ENCODE data around the gene CUL3. TPM values are rescaled to one million over a fixed set of nuclear protein-coding genes. Genes with fewer than 3 reads are reported as not detected.

Gene CUL3
- polyA plus RNA-seq, 6 donors from 2014 or later, result 29.4 to 65.2 (median 40.3) TPM

DNA sequence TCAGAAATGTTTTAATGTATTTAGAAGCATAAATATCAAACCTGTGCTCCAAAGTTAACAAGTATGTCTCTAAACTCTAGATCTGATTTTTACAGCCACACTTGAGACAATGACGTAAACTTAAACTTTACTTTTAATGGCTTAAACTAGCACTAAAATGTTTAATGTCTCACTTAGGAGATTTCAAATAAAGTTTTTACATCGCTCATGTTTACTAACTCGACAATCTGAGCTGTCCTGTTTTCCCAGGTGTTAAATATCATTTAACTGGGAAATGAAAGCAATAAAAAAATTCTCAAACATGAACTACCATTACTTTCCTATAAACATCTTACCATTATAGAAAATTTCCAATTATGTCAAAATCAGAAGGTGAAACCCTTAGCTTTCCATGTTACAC is 113.0 kb downstream of the CUL3 start:
- no peaks in the 10 kb centered on the region for H3K27me3 Mint-ChIP-seq
- ATAC-seq (ENCODE audit: low read depth in 2 of 2) (no peak), DNase-seq (no peak)
- no peaks in the 10 kb centered on the region for H3K9me3 Mint-ChIP-seq
- H3K36me3 Mint-ChIP-seq, result peaks cover 17 to 22% of the 10 kb centered on the region in 2 donors
- no peak overlapping the region for H3K4me3 Mint-ChIP-seq
- no peaks in the 10 kb centered on the region for H3K4me1 Mint-ChIP-seq
- no peak overlapping the region for H3K27ac Mint-ChIP-seq

DNA sequence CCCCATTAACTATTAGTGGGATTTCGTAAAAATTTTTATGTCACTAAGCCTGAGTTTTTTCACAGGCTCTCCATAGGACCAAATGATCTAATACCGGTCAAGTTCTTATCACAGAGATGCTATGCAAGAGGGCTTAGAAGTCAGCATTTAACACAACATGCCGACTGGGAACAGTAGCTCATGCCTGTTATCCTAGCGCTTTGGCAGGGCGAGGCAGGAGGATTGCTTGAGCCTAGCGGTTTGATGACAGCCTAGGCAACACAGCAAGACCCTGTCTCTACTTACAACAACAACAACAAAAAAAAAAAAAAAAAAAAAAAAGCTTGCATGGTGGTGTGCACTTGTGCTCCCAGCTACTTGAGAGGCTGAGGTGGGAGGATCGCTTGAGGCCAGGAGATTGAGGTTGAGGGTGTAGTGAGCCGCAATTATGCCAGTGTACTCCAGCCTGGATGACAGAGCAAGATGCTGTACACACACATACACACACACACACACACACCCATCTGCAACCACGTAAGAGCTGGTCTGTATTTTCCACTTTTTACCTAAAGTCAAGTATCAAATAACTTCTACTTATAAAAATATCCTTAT is 115.7 kb downstream of the CUL3 start:
- H3K27ac Mint-ChIP-seq, result peak overlapping the region in 2 of 6 donors; percentile 22 to 51
- no peaks in the 10 kb centered on the region for H3K4me1 Mint-ChIP-seq
- no peak for DNase-seq
- H3K4me3 Mint-ChIP-seq, result no peak overlapping the region
- peaks cover 0 to 5% of the 10 kb centered on the region in 2 donors for H3K36me3 Mint-ChIP-seq
- no peaks in the 10 kb centered on the region for H3K27me3 Mint-ChIP-seq
- peaks cover 0 to 3% (median 0%) of the 10 kb centered on the region in 7 donors for H3K9me3 Mint-ChIP-seq
- no peak for ATAC-seq (ENCODE audit: low read depth in 2 of 2)

- ATAC-seq (ENCODE audit: low read depth in 2 of 2), result no peak
- H3K4me1 Mint-ChIP-seq, result no peaks in the 10 kb centered on the region
- H3K4me3 Mint-ChIP-seq, result no peak overlapping the region
- H3K9me3 Mint-ChIP-seq, result peaks cover 0 to 20% (median 4%) of the 10 kb centered on the region in 7 donors
- DNase-seq, result no peak
- no peaks in the 10 kb centered on the region for H3K36me3 Mint-ChIP-seq
- no peaks in the 10 kb centered on the region for H3K27me3 Mint-ChIP-seq
- H3K27ac Mint-ChIP-seq, result no peak overlapping the region
Measured at GRCh38 chr2:224466304-224466895, 118.8 kb downstream of the CUL3 start.

DNA sequence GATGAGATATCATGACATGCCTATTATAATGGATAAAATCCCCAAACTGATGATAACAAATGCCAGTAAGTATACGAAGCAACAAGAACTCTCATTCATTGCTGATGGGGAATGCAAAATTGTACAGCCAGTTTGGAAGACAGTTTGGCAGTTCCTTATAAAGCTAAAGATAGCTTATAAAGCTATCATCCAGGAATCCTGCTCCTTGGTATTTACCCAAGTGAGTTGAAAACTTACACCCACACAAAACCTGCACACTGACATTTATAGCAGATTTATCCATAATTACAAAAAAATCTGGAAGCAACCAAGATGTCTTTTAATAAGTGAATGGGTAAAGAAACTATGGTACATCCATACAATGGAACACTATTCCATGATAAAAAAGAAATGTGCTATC is 123.8 kb downstream of the CUL3 start:
- no peak for ATAC-seq (ENCODE audit: low read depth in 2 of 2)
- no peak for DNase-seq
- Mint-ChIP-seq H3K4me1 (no peaks in the 10 kb centered on the region), H3K9me3 (peaks cover 3 to 36% (median 8%) of the 10 kb centered on the region in 7 donors), H3K4me3 (no peak overlapping the region), H3K27ac (no peak overlapping the region), H3K27me3 (peaks cover 10 to 17% (median 10%) of the 10 kb centered on the region in 3 donors), H3K36me3 (peaks cover 6 to 20% of the 10 kb centered on the region in 2 donors)

- Mint-ChIP-seq H3K4me1 (no peaks in the 10 kb centered on the region), H3K36me3 (peaks cover 6 to 23% of the 10 kb centered on the region in 2 donors), H3K9me3 (peaks cover 4 to 29% (median 7%) of the 10 kb centered on the region in 7 donors), H3K27me3 (peaks cover 10 to 19% (median 12%) of the 10 kb centered on the region in 3 donors), H3K4me3 (no peak overlapping the region), H3K27ac (no peak overlapping the region)
- DNase-seq (no peak), ATAC-seq (ENCODE audit: low read depth in 2 of 2) (no peak)
Measured at GRCh38 chr2:224457408-224458096, 127.6 kb downstream of the CUL3 start.

- H3K9me3 Mint-ChIP-seq, result peaks cover 0 to 18% (median 5%) of the 10 kb centered on the region in 7 donors
- H3K36me3 Mint-ChIP-seq, result peaks cover 6 to 23% of the 10 kb centered on the region in 2 donors
- no peak for ATAC-seq (ENCODE audit: low read depth in 2 of 2)
- H3K27ac Mint-ChIP-seq, result no peak overlapping the region
- no peak for DNase-seq
- no peaks in the 10 kb centered on the region for H3K4me1 Mint-ChIP-seq
- H3K4me3 Mint-ChIP-seq, result no peak overlapping the region
- peaks cover 16 to 28% (median 17%) of the 10 kb centered on the region in 3 donors for H3K27me3 Mint-ChIP-seq
Measured at GRCh38 chr2:224453892-224454291, 131.3 kb downstream of the CUL3 start.

DNA sequence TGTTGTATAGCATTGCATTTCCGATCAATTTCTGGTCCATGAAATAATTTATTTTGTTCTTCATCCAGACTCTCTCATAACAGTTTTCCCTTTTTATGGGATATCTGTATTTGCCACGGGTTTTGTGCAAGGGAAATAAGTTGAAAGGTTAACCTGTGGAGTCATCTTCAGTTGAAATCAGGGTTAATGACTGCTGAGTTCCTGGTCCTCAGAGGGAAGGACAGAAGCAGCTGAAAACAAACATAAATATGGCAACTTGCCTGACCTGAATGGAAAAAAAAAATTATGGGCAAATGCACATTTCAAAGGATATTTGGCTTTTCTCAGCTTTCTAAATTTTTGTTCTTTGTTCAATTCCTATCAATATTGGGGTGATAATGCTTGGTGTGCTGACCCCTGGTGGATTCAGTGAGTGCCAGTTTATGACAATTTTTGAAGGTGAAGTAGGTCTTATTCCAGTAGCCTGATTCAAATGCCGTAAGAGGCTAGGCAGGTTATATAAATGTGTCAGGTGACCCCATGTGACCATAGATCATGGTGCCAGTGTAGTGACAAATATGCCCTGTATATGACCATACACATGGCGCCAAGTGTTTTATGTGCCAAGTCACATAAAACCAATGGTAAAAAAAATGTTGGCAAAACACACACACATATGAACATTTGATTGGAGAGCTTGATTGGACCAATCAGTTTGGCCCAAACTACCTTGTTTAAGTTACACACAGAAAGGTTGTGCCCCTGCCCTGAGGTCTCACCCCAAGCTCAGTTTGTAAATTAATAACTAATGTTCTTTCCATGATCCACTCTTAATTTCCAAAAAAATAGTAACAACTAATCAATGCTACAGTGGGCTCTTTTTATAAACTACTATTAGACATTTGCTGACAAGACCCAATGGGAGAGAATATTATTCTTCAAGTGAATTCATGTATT is 135.7 kb downstream of the CUL3 start:
- H3K9me3 Mint-ChIP-seq, result peaks cover 0 to 3% (median 0%) of the 10 kb centered on the region in 7 donors

GRCh38 chr2:224448236-224448635 is 136.9 kb downstream of the CUL3 start:
- no peak for ATAC-seq (ENCODE audit: low read depth in 2 of 2)
- H3K4me1 Mint-ChIP-seq, result peaks cover 0 to 3% (median 3%) of the 10 kb centered on the region in 3 donors
- no peak overlapping the region for H3K27ac Mint-ChIP-seq
- H3K4me3 Mint-ChIP-seq, result no peak overlapping the region
- H3K27me3 Mint-ChIP-seq, result peaks cover 5 to 19% (median 16%) of the 10 kb centered on the region in 3 donors
- no peak for DNase-seq
- H3K9me3 Mint-ChIP-seq, result no peaks in the 10 kb centered on the region
- no peaks in the 10 kb centered on the region for H3K36me3 Mint-ChIP-seq

More for the DNA sequence above, 135.7 kb downstream of the CUL3 start:
- H3K4me1 Mint-ChIP-seq, result no peaks in the 10 kb centered on the region
- peaks cover 5 to 9% (median 7%) of the 10 kb centered on the region in 3 donors for H3K27me3 Mint-ChIP-seq
- no peak overlapping the region for H3K4me3 Mint-ChIP-seq
- ATAC-seq (ENCODE audit: low read depth in 2 of 2), result peak; percentile 53 to 69
- peak; percentile 11 for DNase-seq
- H3K36me3 Mint-ChIP-seq, result no peaks in the 10 kb centered on the region
- H3K27ac Mint-ChIP-seq, result no peak overlapping the region

GRCh38 chr2:224444783-224445182 is 140.4 kb downstream of the CUL3 start:
- no peak overlapping the region for H3K4me3 Mint-ChIP-seq
- ATAC-seq (ENCODE audit: low read depth in 2 of 2) (no peak), DNase-seq (no peak)
- peaks cover 0 to 11% of the 10 kb centered on the region in 2 donors for H3K36me3 Mint-ChIP-seq
- peak overlapping the region in 2 of 6 donors; percentile 47 to 61 for H3K27ac Mint-ChIP-seq
- H3K9me3 Mint-ChIP-seq, result peaks cover 0 to 2% (median 0%) of the 10 kb centered on the region in 7 donors
- H3K27me3 Mint-ChIP-seq, result peaks cover 14 to 33% (median 31%) of the 10 kb centered on the region in 3 donors
- H3K4me1 Mint-ChIP-seq, result peaks cover 11 to 19% (median 18%) of the 10 kb centered on the region in 3 donors

DNA sequence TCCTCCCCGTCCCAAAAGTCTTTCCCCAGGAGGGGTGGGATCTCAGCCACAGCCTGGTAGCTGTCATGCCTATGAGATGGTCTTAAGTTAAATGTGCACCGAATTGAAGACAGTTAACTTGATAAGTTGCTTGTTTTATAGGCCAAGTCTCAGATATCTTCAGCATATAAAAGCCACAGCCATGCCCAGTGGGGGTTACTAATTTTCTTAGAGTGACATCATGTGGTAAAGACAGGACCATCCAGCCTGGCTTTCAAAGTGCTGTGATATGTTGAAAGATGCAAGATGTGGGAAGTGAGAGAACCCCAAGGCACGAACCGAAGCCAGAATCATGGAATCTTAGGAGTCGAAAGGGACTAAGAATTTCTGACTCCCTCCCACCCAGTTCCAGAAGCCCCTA is 141.1 kb downstream of the CUL3 start:
- DNase-seq (no peak), ATAC-seq (ENCODE audit: low read depth in 2 of 2) (no peak)
- Mint-ChIP-seq H3K9me3 (peaks cover 0 to 2% (median 0%) of the 10 kb centered on the region in 7 donors), H3K4me3 (peak overlapping the region; percentile 1 to 91 (median 72)), H3K36me3 (peaks cover 0 to 11% of the 10 kb centered on the region in 2 donors), H3K27ac (peak overlapping the region in 2 of 6 donors; percentile 23 to 44), H3K27me3 (peaks cover 13 to 36% (median 35%) of the 10 kb centered on the region in 3 donors), H3K4me1 (peaks cover 11 to 19% (median 18%) of the 10 kb centered on the region in 3 donors)

GRCh38 chr2:224442071-224442967 is 142.8 kb downstream of the CUL3 start:
- ATAC-seq (ENCODE audit: low read depth in 2 of 2) (peak; percentile 76), DNase-seq (peak; percentile 15)
- Mint-ChIP-seq H3K4me3 (peak overlapping the region; percentile 84 to 91 (median 88)), H3K36me3 (peaks cover 0 to 20% of the 10 kb centered on the region in 2 donors), H3K27ac (peak overlapping the region in 4 of 6 donors; percentile 27 to 87 (median 78)), H3K27me3 (peaks cover 17 to 52% (median 48%) of the 10 kb centered on the region in 3 donors), H3K9me3 (peaks cover 0 to 4% (median 0%) of the 10 kb centered on the region in 7 donors), H3K4me1 (peaks cover 11 to 19% (median 18%) of the 10 kb centered on the region in 3 donors)

DNA sequence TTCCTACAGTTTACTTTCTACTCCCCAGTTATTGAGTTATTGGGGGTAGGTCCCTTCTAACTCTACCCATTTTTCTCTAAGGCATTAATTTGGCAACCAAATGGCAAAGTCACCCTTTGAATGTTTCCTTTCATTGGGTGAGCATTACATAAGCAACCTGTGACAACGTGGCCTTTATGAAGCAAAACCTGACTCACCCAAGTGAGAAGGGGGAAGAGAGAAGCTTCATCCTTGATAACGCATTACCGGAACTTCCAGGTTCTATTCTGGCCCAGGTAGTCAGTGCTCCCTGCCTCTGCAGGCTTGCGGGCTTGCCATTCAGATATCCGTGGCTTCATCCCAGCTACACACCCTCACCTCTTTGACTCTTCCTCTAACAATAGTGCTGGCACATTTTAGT is 144.2 kb downstream of the CUL3 start:
- Mint-ChIP-seq H3K4me3 (peak overlapping the region in 7 of 8 donors; percentile 22 to 91 (median 85)), H3K9me3 (peaks cover 0 to 4% (median 0%) of the 10 kb centered on the region in 7 donors), H3K27ac (no peak overlapping the region), H3K4me1 (peaks cover 11 to 19% (median 18%) of the 10 kb centered on the region in 3 donors), H3K36me3 (peaks cover 0 to 20% of the 10 kb centered on the region in 2 donors), H3K27me3 (peaks cover 23 to 61% (median 48%) of the 10 kb centered on the region in 3 donors)
- ATAC-seq (ENCODE audit: low read depth in 2 of 2) (no peak), DNase-seq (no peak)
